Stimulated activated CD4-positive, alpha-beta T cell treated with anti-CD3 and anti-CD28 coated beads, Interleukin-1b, Interleukin-23, amount 100 ng/mL, for 4 hours (primary cell): ENCODE results near the gene FHIP1B.
A peak's percentile ranks its signal among the peaks of the same experiment; 100 is the strongest.
"Not testable (repeated sequence)": the region's sequence is repeated elsewhere in the genome, so short reads cannot be mapped to it uniquely, and the experiment has no call there.

ENCODE experiments used
- DNase-seq, 2 donors: peaks; one replicate each; pipeline ENCODE4 v3.0.0-alpha.2; 2020; ENCODE audit warnings: low read depth in 2 of 2

The FHIP1B gene

DNA sequence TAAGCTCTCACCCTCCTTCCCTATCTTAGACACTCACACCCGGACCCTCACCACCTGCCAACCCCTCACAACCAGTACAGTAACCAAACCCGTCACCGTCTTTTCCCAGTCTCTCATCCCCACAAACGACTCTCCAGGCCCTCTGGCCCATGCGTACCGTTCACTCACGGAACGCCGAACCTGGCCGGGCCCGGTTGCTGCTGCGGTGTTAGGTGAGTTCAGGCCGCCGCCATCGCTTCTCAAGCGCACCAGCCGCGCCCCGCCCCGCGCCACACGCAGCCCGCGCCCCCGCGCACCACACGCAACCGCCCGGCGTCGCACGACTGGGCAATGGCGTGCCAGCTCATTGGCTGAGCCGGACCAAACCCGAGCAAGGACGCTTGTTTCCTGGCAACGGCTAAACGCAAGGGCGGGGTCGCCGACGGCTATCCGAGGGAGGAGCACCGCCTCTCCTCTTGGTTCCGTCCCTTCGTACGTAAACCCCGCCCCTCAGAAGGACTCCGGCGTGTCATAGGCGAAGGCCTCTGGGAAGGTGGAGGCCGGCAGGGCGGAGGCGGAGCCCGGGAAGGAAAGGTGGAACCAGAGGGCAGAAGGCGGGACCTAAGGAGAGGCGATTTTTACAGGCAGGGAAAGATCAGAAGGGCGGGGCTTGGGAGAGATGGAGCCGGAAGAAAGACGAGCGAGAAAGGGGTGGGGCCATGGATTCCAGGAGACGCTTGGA, at the start of gene FHIP1B:
Gene FHIP1B (minus strand): TSS at position 250 of the 721 bp plus-strand sequence. CDS start 10,120 bp downstream, outside the sequence.
- peak; percentile 94 to 95 for DNase-seq

DNA sequence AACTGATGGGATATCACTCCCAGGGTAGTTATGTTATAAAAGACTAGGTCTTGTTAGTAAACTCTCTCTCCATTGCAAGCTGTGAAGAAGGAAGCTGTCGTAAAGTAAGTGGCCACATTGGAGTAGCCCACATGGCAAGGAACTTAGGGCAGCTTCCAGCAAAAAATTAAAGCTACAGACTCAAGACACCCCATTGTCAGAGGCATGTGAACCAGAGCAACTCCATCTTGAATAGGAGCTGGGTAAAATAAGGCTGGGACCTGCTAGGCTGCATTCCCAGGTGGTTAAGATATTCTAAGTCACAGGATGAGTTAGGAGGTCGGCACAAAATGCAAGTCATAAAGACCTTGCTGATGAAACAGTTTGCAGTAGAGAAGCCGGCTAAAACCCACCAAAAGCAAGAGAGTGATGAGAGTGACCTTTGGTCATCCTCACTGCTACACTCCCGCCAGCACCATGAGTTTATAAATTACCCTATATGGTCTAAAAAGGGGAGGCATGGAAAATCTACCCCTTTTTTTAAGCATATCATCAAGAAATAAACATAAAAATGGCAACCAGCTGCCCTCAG, 49.1 kb upstream of the FHIP1B start:
- DNase-seq: no peak

DNA sequence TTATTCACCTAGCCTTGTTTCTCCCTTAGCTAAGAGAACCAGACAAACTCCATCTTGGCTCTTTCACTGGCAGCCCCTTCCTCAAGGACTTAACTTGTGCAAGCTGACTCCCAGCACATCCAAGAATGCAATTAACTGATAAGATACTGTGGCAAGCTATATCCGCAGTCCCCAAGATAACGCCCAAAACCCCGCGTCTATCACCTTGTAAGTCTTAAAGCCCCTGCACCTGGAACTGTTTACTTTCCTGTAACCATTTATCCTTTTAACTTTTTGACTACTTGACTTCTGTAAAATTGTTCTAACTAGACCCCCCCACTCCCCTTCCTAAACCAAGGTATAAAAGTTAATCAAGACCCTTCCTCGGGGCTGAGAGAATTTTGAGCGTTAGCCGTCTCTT, 46.4 kb upstream of the FHIP1B start:
- DNase-seq: not testable (repeated sequence)

DNA sequence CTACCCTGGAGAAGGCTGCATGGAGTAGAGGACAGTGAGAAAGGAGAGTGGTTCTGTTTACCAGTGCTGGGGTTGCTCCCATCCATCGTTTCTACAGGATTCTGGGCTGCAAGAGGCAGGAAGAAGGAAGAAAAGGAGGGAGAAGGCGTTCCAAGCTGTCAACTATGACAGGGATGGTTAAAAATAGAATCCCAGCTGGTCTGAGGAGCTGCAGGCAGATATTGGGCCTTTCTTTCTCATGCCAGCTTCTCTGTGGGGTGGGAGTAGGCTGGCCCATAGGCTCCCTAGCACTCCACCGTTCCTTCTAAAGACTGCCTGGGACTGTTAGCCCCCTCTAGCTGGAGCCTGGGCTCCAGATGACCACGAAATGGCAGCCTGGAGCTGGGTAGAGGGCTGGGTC, 38.8 kb upstream of the FHIP1B start:
- no peak for DNase-seq

GRCh38 chr11:6271598-6271997, 37.2 kb upstream of the FHIP1B start:
- DNase-seq: no peak

DNA sequence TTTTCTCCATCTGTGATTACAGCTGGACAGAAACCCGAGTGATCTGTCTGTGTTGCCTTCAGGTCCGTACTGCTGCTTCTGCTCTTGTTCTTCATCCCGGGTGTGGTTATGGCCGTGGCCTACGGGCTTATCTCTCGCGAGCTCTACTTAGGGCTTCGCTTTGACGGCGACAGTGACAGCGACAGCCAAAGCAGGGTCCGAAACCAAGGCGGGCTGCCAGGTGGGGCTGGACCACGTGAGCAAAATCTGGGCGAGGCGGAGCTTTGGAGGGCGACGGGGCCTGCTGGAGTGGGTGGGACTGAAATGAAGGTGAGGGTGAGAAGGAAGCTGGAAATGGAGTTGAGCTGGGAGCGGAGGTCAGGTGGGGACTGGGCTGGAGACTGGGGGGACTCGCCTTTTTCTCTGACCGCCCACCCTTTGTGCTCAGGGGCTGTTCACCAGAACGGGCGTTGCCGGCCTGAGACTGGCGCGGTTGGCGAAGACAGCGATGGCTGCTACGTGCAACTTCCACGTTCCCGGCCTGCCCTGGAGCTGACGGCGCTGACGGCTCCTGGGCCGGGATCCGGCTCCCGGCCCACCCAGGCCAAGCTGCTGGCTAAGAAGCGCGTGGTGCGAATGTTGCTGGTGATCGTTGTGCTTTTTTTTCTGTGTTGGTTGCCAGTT, 36.3 kb upstream of the FHIP1B start:
- DNase-seq: no peak

DNA sequence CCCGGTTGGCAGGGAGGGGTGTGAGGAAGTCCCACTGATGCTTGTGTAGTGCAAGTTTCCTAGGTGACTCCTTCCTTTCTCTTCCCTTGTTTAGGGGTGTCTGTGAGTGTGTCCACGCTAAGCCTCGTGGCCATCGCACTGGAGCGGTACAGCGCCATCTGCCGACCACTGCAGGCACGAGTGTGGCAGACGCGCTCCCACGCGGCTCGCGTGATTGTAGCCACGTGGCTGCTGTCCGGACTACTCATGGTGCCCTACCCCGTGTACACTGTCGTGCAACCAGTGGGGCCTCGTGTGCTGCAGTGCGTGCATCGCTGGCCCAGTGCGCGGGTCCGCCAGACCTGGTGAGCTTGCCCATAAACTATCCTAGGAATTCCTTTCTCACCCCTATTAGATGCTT, 35.6 kb upstream of the FHIP1B start:
- DNase-seq: no peak

DNA sequence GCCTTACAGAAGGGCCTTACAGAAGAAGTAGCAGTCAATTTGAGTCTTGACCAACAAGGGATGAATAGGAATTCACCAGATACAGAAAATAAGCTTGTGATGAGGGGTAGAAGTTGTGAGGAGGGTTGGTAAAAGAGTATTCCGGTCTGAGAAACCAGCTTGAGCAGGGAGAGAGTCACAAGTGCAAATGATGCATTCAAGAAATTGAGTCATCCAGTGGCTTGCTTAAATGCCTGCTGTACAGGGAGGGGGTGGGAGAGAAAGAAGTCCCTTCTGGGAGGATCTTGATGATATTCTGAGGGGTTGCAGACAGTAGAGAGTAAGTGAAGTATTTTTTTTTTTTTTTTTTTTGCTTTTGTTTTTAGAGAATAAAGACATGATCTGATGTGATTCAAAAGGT, 34.4 kb upstream of the FHIP1B start:
- DNase-seq: no peak

- DNase-seq: no peak
These were observed 29.2 kb upstream of the FHIP1B start for GRCh38 chr11:6263662-6264061.

GRCh38 chr11:6260207-6260726, 25.8 kb upstream of the FHIP1B start:
- DNase-seq: no peak

- DNase-seq: no peak
These were observed 24.2 kb upstream of the FHIP1B start for GRCh38 chr11:6258571-6259081.

DNA sequence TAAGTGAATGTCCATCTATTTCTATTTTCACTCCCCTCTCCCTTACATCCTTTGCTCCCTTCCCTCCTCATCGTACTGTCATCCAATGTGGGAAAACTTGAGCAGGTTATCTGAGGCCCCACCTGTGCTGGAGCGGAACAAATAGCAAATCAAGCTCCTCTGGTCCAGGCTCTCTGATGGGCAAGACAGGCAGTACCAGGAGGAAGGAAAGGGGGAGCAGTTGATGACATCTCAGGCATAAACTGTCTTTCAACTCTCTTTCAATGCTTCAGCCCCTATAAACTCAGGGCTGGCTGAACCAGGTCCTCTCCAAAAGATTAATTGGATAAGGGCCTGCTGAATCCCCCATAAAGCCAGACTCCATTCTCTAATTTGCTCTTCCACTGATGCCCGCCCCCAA, 23.7 kb upstream of the FHIP1B start:
- DNase-seq: no peak

DNA sequence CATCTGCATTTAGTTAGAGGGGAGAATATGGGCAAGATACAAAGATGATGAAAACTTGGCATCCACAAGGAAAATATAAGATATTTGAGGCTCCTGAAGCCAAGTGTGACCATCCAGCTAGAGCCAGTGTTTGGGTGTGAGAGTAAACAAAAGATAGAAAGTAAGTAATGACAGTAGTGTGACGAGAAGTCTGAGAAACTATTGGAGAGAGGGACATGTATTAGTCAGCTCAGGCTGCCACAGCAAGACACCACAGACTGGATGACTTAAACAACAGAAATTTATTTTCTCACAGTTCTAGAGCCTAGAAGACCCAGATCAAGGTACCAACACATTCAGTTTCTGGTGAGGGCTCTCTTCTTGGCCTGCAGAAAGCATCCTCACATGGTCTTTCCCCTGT, 18.8 kb upstream of the FHIP1B start:
- no peak for DNase-seq

- DNase-seq: no peak
These were observed 17.6 kb upstream of the FHIP1B start for GRCh38 chr11:6251990-6252473.

DNA sequence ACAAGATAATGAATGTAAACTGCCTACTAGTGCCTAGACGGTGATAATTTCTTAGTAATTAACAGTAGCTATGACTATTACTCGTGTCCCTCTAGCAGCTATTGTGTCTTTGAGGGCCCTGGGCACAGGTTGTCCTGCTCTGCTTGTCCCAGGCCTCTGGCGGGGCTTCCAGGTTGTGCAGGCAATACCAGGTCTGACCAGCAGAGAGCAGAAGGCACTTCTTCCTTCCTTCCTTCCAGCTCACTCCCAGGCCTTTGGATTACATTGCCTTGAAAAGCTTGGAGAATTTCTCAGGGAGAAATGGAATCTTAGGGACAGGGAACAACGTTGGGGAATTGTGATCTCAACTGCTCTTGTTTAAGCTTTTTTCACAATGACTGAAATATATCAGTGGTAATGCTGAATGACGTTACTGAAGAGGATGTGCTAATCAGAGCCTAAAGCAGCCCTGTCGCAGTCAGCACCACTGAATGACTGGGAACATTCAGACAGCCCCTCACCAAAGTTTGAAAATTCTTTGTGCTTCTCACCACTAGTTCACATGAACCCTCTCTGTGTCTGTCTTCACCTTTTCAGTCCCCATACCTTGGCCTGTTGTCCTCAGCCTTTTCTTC, 16.8 kb upstream of the FHIP1B start:
- peak; percentile 38 to 40 for DNase-seq

- no peak for DNase-seq
These were observed 15.5 kb upstream of the FHIP1B start for GRCh38 chr11:6249770-6250555.

DNA sequence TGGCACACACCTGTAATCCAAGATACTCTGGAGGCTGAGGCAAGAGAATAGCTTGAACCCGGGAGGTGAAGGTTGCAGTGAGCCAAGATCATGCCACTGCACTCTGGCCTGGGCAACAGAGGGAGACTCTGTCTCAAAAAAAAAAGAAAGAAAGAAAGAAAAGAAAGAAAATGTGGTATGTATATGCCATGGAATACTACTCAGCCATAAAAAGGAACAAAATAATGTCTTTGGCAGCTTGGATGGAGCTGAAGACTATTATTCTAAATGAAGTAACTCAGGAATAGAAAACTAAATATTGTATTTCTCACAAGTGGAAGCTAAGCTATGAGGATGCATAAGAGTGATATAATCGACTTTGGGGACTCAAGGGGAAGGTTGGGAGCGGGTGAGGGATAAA, 14.5 kb upstream of the FHIP1B start:
- DNase-seq: not testable (repeated sequence)

- no peak for DNase-seq
These were observed 13.8 kb upstream of the FHIP1B start for GRCh38 chr11:6248248-6248647.

GRCh38 chr11:6245536-6245935, 11.1 kb upstream of the FHIP1B start:
- no peak for DNase-seq

GRCh38 chr11:6241316-6241715, 6.9 kb upstream of the FHIP1B start:
- DNase-seq: no peak

GRCh38 chr11:6240781-6241180, 6.3 kb upstream of the FHIP1B start:
- DNase-seq: no peak
